Neuronal stem cell (in vitro differentiated cells): ENCODE results near the gene CMTM5.
"Not testable (repeated sequence)": the region's sequence is repeated elsewhere in the genome, so short reads cannot be mapped to it uniquely, and the experiment has no call there.

Source experiments
- DNase-seq: peaks from one replicate; pipeline ENCODE4 v3.0.0-alpha.2; 2013; ENCODE audit warnings: low spot score
- H2AFZ ChIP-seq: one replicate; pipeline ENCODE4 v1.6.1; 2013; ENCODE audit warnings: mild to moderate bottlenecking, low read length, inconsistent platforms
- H2AK5ac ChIP-seq: 2 replicates; pipeline ENCODE4 v1.6.1; 2013; ENCODE audit warnings: low read depth, mild to moderate bottlenecking, inconsistent platforms, low read length, moderate library complexity, mixed read lengths
- H2BK120ac ChIP-seq: 2 replicates; pipeline ENCODE4 v1.6.1; 2013; ENCODE audit warnings: low read depth, mild to moderate bottlenecking, inconsistent platforms, low read length, moderate library complexity, mixed read lengths
- H2BK12ac ChIP-seq: one replicate; pipeline ENCODE4 v1.6.1; 2013; ENCODE audit warnings: low read length, inconsistent platforms
- H2BK15ac ChIP-seq: 2 replicates; pipeline ENCODE4 v1.6.1; 2013; ENCODE audit warnings: mild to moderate bottlenecking, low read length, inconsistent platforms, mixed read lengths
- H2BK5ac ChIP-seq: one replicate; pipeline ENCODE4 v1.6.1; 2013; ENCODE audit warnings: inconsistent platforms, mild to moderate bottlenecking, low read length, moderate library complexity
- H3K14ac ChIP-seq: one replicate; pipeline ENCODE4 v1.6.1; 2013; ENCODE audit warnings: low read length, inconsistent platforms
- H3K18ac ChIP-seq: 2 replicates; pipeline ENCODE4 v1.6.1; 2013; ENCODE audit warnings: low read length, inconsistent platforms
- H3K23ac ChIP-seq: 2 replicates; pipeline ENCODE4 v1.6.1; 2013; ENCODE audit warnings: low read depth, mild to moderate bottlenecking, mixed read lengths, low read length, inconsistent platforms; ENCODE audit not compliant: poor library complexity
- H3K27ac ChIP-seq: replicated peaks from 3 replicates; pipeline ENCODE4 v1.5.1; 2013; ENCODE audit warnings: low read length, inconsistent platforms
- H3K27me3 ChIP-seq, 3 experiments: 2 replicates each; pipeline ENCODE4 v1.6.1; 2013; ENCODE audit warnings: low read length in 3 of 3, mild to moderate bottlenecking in 2 of 3, inconsistent platforms in 1 of 3, low read depth in 1 of 3, mixed read lengths in 1 of 3, moderate library complexity in 1 of 3; ENCODE audit not compliant: control insufficient read depth in 3 of 3, insufficient read depth in 3 of 3
- H3K36me3 ChIP-seq, 2 donors: replicated peaks in 1 of 2; 2 replicates each; pipeline ENCODE4 v1.6.1; 2013; ENCODE audit warnings: low read length in 2 of 2; ENCODE audit not compliant: control insufficient read depth in 2 of 2, insufficient read depth in 2 of 2
- H3K4ac ChIP-seq: 2 replicates; pipeline ENCODE4 v1.6.1; 2013; ENCODE audit warnings: inconsistent platforms, mild to moderate bottlenecking, low read length, moderate library complexity
- H3K4me1 ChIP-seq, 2 donors: 1 replicate in 1 of 2; 2 replicates in 1 of 2; pipeline ENCODE4 v1.6.1; 2013; ENCODE audit warnings: low read length in 2 of 2, low read depth in 1 of 2; ENCODE audit not compliant: control insufficient read depth in 2 of 2, insufficient read depth in 1 of 2
- H3K4me2 ChIP-seq: one replicate; pipeline ENCODE4 v1.6.1; 2013; ENCODE audit warnings: mild to moderate bottlenecking, low read length, inconsistent platforms; ENCODE audit not compliant: insufficient read depth, poor library complexity, severe bottlenecking
- H3K4me3 ChIP-seq, 2 donors: 2 replicates each; pipeline ENCODE4 v1.5.1; 2013; ENCODE audit warnings: low read length in 2 of 2, mild to moderate bottlenecking in 2 of 2, inconsistent platforms in 1 of 2, moderate library complexity in 1 of 2
- H3K79me1 ChIP-seq: one replicate; pipeline ENCODE4 v1.6.1; 2013; ENCODE audit warnings: low read depth, mild to moderate bottlenecking, inconsistent platforms, low read length, moderate library complexity
- H3K9ac ChIP-seq: one replicate; pipeline ENCODE4 v1.6.1; 2013; ENCODE audit warnings: mild to moderate bottlenecking, low read depth, low read length, inconsistent platforms; ENCODE audit not compliant: poor library complexity
- H3K9me3 ChIP-seq, 2 donors: replicated peaks in 1 of 2; 2 replicates each; pipeline versions ENCODE3 to v1.6.1; 2013; ENCODE audit warnings: low read length in 2 of 2, mild to moderate bottlenecking in 2 of 2, inconsistent platforms in 1 of 2, low read depth in 1 of 2, mixed read lengths in 1 of 2, moderate library complexity in 1 of 2; ENCODE audit not compliant: control insufficient read depth in 2 of 2, insufficient read depth in 1 of 2
- H4K8ac ChIP-seq: one replicate; pipeline ENCODE4 v1.6.1; 2013; ENCODE audit warnings: low read depth, mild to moderate bottlenecking, inconsistent platforms, low read length, moderate library complexity
- H4K91ac ChIP-seq: one replicate; pipeline ENCODE4 v1.6.1; 2013; ENCODE audit warnings: low read length, low read depth, mild to moderate bottlenecking, inconsistent platforms; ENCODE audit not compliant: poor library complexity
- WGBS, 2 donors: extraction: QIAGEN DNeasy Blood & Tissue Kit; methylation state at CpG; one replicate each; pipeline ENCODE4 v1.1.7; 2013; ENCODE audit warnings: missing lambda C conversion rate in 2 of 2, mixed read lengths in 1 of 2; ENCODE audit not compliant: insufficient read length in 2 of 2, insufficient replicate concordance in 1 of 2; ENCODE audit errors: extremely low coverage in 2 of 2; 5-methylcytosine and 5-hydroxymethylcytosine counted together

The CMTM5 gene

DNA sequence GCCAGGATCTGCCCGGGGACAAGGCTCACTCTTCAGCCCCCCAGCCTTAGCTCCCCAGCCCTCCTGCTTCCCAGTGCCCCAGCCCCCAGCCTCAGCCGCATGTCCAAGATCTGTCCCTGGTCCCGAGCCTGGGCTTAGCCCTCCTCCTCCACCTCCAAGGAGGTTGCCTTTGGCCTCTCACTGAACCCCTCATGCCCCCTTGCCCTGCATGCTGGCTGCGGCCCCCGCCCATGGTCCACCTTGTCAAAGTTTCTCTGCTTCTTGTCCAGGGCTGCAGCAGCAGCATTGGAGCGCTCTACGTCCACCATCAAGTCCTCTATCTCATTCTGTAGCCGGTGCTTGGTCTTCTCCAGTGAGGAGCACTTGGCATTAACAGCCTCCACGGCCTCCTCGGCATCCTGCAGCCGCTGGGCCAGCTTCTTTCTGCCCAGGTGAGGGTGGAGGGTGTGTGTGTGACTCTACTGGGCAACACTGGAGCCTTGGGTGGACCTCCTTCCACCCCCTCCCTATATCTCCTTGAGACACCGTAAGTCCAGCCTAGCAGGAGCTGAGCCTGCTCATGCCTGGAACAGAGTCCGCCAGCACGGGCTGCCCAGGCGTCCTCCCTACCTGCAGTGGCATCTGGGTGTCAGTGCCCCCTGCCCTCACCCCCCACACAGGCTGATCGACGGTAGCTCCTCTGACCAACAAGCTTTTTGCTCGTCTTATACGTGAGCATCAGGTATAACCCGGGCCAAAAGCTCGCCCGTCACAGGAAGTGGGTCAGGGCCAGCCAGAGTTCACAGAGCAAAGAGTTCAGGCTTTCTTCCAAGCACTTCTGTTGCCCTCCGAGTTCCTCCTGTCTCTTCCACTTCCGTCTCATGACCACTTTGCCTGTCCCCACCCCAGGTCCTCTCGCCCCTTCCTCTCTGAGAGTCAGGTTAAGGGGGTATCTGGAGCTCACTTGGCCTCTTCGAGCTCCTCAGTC, 11.4 kb downstream of the CMTM5 start:
- Histone ChIP-seq H3K27me3 (peaks cover 0 to 41% (median 0%) of the 10 kb centered on the region in 3 experiments), H3K4me1 (no peaks in the 10 kb centered on the region), H3K23ac (no peak overlapping the region), H2BK15ac (peak overlapping the region; percentile 20), H3K4me3 (no peak overlapping the region), H2BK12ac (no peak overlapping the region), H3K14ac (no peak overlapping the region), H3K4ac (no peak overlapping the region), H2BK120ac (peak overlapping the region; percentile 7), H3K79me1 (no peaks in the 10 kb centered on the region), H2BK5ac (no peak overlapping the region), H2AK5ac (peak overlapping the region; percentile 50), H4K91ac (no peak overlapping the region), H2AFZ (no peak overlapping the region), H3K4me2 (no peak overlapping the region), H3K36me3 (no peaks in the 10 kb centered on the region), H3K9ac (no peak overlapping the region), H3K18ac (peak overlapping the region; percentile 34), H4K8ac (no peak overlapping the region), H3K9me3 (no peaks in the 10 kb centered on the region), H3K27ac (no peak overlapping the region)
- no CpG with 5 or more reads among the region's 26 CpGs for WGBS, 2 donors
- no peak for DNase-seq

DNA sequence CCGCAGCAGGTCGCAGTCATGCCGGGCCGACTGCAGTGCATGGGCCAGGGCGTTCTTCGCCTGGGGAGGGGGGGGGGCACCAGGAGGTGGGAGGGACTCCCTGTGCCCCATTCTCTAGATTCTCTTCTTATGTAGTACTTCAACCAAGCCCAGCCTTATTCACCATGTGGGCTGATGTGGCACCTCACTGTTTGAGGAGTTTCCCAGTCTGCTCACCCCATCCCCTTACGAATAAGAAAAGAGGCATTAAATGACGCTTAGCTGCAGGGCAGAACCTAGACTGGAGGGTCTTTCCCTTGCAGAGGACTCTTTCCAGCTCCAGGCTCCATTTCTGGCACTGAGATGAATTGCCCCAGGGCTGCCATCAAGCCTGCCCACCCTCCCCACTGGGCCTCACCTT, 12.2 kb downstream of the CMTM5 start:
- Histone ChIP-seq H3K4me1 (no peaks in the 10 kb centered on the region), H3K23ac (no peak overlapping the region), H4K8ac (no peak overlapping the region), H3K4ac (no peak overlapping the region), H2AK5ac (peak overlapping the region; percentile 50), H2AFZ (no peak overlapping the region), H3K9me3 (no peaks in the 10 kb centered on the region), H3K4me3 (no peak overlapping the region), H3K36me3 (no peaks in the 10 kb centered on the region), H2BK5ac (no peak overlapping the region), H2BK12ac (no peak overlapping the region), H4K91ac (no peak overlapping the region), H3K27me3 (peaks cover 0 to 36% (median 0%) of the 10 kb centered on the region in 3 experiments), H3K4me2 (no peak overlapping the region), H2BK120ac (no peak overlapping the region), H3K18ac (no peak overlapping the region), H3K14ac (no peak overlapping the region), H3K9ac (no peak overlapping the region), H2BK15ac (no peak overlapping the region), H3K79me1 (no peaks in the 10 kb centered on the region), H3K27ac (no peak overlapping the region)
- no CpG with 5 or more reads among the region's 8 CpGs for WGBS, 2 donors
- no peak for DNase-seq

DNA sequence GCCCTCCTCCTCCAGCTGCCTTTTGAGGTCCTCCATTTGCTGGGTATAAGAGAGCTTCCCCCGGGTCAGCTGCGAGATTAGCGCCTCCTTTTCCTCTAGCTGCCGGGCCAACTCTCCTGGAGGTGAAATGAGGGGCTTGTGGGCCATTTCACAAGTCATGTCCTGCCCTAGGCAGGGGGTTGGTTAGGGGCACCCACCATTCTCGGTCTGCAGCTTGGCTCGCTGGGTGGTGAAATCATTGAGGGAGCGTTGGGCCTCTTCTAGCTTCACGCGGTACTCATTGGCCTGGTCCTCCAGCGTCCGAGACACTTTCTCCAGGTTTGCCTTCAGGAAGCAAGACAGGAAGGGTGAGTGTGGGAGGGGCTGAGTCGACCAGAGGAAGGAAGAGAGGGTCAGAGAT, 12.6 kb downstream of the CMTM5 start:
- H3K4me1 ChIP-seq, result no peaks in the 10 kb centered on the region
- H4K8ac ChIP-seq, result no peak overlapping the region
- H2BK12ac ChIP-seq, result no peak overlapping the region
- H3K79me1 ChIP-seq, result no peaks in the 10 kb centered on the region
- peak overlapping the region; percentile 85 for H3K14ac ChIP-seq
- H3K4ac ChIP-seq, result no peak overlapping the region
- peaks cover 0 to 34% (median 0%) of the 10 kb centered on the region in 3 experiments for H3K27me3 ChIP-seq
- H2AK5ac ChIP-seq, result no peak overlapping the region
- no peak for DNase-seq
- no peak overlapping the region for H2BK120ac ChIP-seq
- no peak overlapping the region for H2BK15ac ChIP-seq
- H3K36me3 ChIP-seq, result no peaks in the 10 kb centered on the region
- H3K9me3 ChIP-seq, result no peaks in the 10 kb centered on the region
- H3K4me2 ChIP-seq, result no peak overlapping the region
- H4K91ac ChIP-seq, result no peak overlapping the region
- H3K4me3 ChIP-seq, result no peak overlapping the region
- no peak overlapping the region for H3K27ac ChIP-seq
- H3K9ac ChIP-seq, result no peak overlapping the region
- H2AFZ ChIP-seq, result no peak overlapping the region
- WGBS, 2 donors, result no CpG with 5 or more reads among the region's 12 CpGs
- H3K23ac ChIP-seq, result no peak overlapping the region
- H2BK5ac ChIP-seq, result no peak overlapping the region
- no peak overlapping the region for H3K18ac ChIP-seq

DNA sequence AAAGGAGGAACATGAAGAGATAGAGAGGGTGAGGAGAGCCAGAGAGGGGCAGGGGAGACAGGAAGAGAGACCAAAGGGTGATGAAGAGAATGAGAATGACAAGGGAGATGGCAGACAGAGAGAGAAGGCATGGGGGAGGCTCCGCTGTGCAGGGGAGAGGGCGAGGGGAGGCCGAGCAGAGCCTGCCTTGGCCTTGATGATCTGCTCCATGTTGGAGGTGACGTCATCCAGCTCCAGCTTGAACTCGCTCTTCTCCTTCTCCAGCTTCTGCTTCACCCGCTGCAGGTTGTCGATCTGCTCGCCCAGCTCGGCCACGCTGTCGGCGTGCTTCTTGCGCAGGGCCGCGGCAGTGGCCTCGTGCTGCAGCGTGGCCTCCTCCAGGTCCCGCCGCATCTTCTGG, 13.0 kb downstream of the CMTM5 start:
- H2BK12ac ChIP-seq, H3K27ac ChIP-seq, H3K36me3 ChIP-seq, H3K4ac ChIP-seq, H4K8ac ChIP-seq, H3K4me1 ChIP-seq, H3K9me3 ChIP-seq, H3K79me1 ChIP-seq, H3K4me2 ChIP-seq, H2AFZ ChIP-seq, H3K18ac ChIP-seq, H3K4me3 ChIP-seq, H3K23ac ChIP-seq, H2BK5ac ChIP-seq, H3K14ac ChIP-seq, H2BK120ac ChIP-seq, H2AK5ac ChIP-seq, DNase-seq, H3K9ac ChIP-seq, H2BK15ac ChIP-seq, H4K91ac ChIP-seq: not testable (repeated sequence)
- WGBS, 2 donors, result no CpG with 5 or more reads among the region's 19 CpGs
- peaks cover 0 to 29% (median 0%) of the 10 kb centered on the region in 3 experiments for H3K27me3 ChIP-seq
